Mucosa of descending colon (tissue), 3 donors: Measurements from ENCODE around the gene DGKB. TPM values are rescaled to one million over a fixed set of nuclear protein-coding genes. Genes with fewer than 3 reads are reported as not detected.

Experiments used
- ATAC-seq: fragments of 200-7000 bp; cut with Tn5 transposase; one replicate; pipeline ENCODE4 v1.9.1; 2020; ENCODE audit warnings: mild to moderate bottlenecking, moderate library complexity
- DNase-seq, 3 donors: peaks; one replicate each; pipeline ENCODE4 v3.0.0-alpha.2; 2020
- H3K36me3 ChIP-seq: fragments of 200-600 bp; one replicate; pipeline ENCODE4 v1.8.0; 2021; ENCODE audit warnings: low read depth, mild to moderate bottlenecking
- H3K4me1 ChIP-seq: fragments of 200-600 bp; one replicate; pipeline ENCODE4 v1.8.0; 2021; ENCODE audit warnings: low read depth, mild to moderate bottlenecking
- H3K4me3 ChIP-seq: fragments of 200-600 bp; one replicate; pipeline ENCODE4 v1.8.0; 2021; ENCODE audit warnings: mild to moderate bottlenecking
- H3K9me3 ChIP-seq: fragments of 200-600 bp; one replicate; pipeline ENCODE4 v1.8.0; 2021; ENCODE audit warnings: mild to moderate bottlenecking
- intact Hi-C, 2 donors: fragments of 100-400 bp; cut with DNase I in 1 of 2; cut with micrococcal nuclease in 1 of 2; formaldehyde crosslinking; loops; one replicate each; pipeline versions ENCODE4 v1.11.0 to v1.11.1; 2022; cut with DNase I, micrococcal nuclease
- total RNA-seq, 3 donors: library from RNA; stranded (reverse); fragmentation: NEBNext Ultra II Directional in 2 of 3; extraction: Animal tissue kit (Norgen Biotek cat#: 25700) in 2 of 3; gene quantifications; one replicate each; pipeline versions ENCODE4 v1.2.1 to v1.2.4, GENCODE V29; 2021 to 2023
- TF ChIP-seq, protein P1 (sequence below): fragments of 200-600 bp; IDR thresholded peaks from one replicate; pipeline ENCODE4 v1.8.0; 2022; ENCODE audit warnings: antibody characterized with exemption, mild to moderate bottlenecking
- donor health status: DM: no; HTN: no; CAD: no; lungs with moderate emphysema.
- donor health status: DM: no; HTN: no; CAD: no.
- donor health status: DM: no; HTN: yes; CAD: no.

Gene DGKB
- total RNA-seq, 3 donors from 2014 or later: 0.19 to 5.6 (median 0.78) TPM

DNA sequence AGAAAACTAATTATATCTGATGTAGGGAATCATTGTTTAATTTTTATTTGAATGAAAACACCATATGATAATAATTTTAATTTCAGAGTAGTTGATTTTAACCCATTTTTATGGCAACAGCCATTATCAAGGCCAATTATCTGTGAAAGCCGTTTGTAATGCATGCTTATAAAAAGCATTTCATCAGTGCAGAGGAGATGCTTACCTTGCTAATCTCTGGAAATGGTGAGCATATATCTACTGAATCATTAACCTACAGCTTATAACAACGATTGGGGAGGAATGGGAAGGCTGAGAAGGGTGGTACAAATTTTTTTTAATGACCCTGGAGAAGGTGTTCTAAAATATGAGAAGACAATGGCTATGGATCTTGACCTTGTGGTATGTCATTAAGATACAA, 235.6 kb downstream of the DGKB start:
- TF ChIP-seq, protein P1, sequence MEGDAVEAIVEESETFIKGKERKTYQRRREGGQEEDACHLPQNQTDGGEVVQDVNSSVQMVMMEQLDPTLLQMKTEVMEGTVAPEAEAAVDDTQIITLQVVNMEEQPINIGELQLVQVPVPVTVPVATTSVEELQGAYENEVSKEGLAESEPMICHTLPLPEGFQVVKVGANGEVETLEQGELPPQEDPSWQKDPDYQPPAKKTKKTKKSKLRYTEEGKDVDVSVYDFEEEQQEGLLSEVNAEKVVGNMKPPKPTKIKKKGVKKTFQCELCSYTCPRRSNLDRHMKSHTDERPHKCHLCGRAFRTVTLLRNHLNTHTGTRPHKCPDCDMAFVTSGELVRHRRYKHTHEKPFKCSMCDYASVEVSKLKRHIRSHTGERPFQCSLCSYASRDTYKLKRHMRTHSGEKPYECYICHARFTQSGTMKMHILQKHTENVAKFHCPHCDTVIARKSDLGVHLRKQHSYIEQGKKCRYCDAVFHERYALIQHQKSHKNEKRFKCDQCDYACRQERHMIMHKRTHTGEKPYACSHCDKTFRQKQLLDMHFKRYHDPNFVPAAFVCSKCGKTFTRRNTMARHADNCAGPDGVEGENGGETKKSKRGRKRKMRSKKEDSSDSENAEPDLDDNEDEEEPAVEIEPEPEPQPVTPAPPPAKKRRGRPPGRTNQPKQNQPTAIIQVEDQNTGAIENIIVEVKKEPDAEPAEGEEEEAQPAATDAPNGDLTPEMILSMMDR: no peak
- ATAC-seq (no peak), DNase-seq (no peak)
- intact Hi-C loops: no loop called here
- Histone ChIP-seq H3K9me3 (no peaks in the 10 kb centered on the region), H3K36me3 (no peaks in the 10 kb centered on the region), H3K4me1 (no peaks in the 10 kb centered on the region), H3K4me3 (no peak overlapping the region)

DNA sequence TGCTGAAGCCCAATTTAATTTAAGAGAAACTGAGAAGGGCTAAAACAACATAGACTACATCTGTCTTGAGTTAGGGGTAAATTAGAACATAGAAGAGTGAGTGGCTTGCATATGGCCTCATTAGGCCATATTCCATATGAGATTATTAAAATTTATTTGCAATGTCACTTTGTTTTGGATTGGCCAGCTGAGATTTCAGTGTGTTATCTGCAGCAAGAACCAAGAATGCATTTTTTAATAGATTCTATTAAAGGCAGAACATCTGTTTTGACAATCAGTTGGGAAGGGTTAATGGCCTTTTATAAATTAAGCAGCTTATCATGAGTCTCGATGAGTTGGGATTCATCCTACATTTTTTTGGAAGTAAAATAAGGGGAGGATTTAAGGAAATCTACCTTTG, 236.2 kb downstream of the DGKB start:
- Histone ChIP-seq H3K9me3 (no peaks in the 10 kb centered on the region), H3K4me3 (no peak overlapping the region), H3K36me3 (no peaks in the 10 kb centered on the region), H3K4me1 (no peaks in the 10 kb centered on the region)
- intact Hi-C loops: no loop called here
- ATAC-seq (no peak), DNase-seq (no peak)
- TF ChIP-seq, protein P1: no peak

DNA sequence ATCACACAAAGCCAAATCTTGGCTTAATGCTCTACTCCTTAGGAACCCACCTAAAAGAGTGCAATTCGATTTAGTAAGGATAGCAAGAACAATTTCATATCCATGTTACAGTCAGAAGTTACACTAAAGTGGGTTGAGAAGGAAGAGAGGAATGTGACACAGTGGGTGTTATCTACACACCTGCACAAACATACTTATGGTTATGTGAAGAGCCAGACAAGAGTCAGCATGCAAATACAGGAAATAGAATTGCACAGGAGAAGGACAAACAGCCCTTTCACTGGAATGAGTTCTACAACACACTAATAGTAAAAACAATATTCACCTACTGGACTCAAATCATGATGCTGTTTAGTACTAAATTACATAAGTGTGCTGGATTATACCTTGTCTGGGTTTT, 262.8 kb downstream of the DGKB start:
- no peaks in the 10 kb centered on the region for H3K36me3 ChIP-seq
- H3K4me3 ChIP-seq: no peak overlapping the region
- peak in 1 of 3 donors; percentile 4 for DNase-seq
- peaks cover 16% of the 10 kb centered on the region for H3K4me1 ChIP-seq
- peak; percentile 93 for ATAC-seq
- peaks cover 3% of the 10 kb centered on the region for H3K9me3 ChIP-seq
- intact Hi-C loops: no loop called here
- TF ChIP-seq, protein P1: no peak

DNA sequence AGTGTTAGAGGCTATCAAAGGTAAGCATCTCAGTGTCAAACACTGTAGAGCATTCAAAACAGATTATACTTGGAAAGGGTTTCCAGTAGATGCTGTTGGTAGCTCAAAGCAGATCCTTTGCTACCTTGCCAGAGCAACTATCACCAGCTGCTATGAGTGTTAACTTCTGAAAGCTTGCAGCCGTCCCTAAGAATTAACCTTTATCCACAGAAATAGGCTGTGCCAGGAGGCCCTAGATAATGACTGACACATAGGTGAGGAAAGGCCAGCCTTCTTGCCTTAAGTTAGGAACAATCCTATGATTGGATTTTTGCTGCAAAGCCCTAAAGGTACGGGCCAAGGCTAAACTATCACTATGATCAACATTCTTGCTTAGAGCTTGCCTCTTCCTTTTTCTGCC, 263.2 kb downstream of the DGKB start:
- H3K36me3 ChIP-seq: no peaks in the 10 kb centered on the region
- intact Hi-C loops: no loop called here
- H3K4me1 ChIP-seq: peaks cover 16% of the 10 kb centered on the region
- H3K4me3 ChIP-seq: no peak overlapping the region
- TF ChIP-seq, protein P1: no peak
- ATAC-seq: peak; percentile 75
- H3K9me3 ChIP-seq: no peaks in the 10 kb centered on the region
- DNase-seq: peak in 1 of 3 donors; percentile 6

DNA sequence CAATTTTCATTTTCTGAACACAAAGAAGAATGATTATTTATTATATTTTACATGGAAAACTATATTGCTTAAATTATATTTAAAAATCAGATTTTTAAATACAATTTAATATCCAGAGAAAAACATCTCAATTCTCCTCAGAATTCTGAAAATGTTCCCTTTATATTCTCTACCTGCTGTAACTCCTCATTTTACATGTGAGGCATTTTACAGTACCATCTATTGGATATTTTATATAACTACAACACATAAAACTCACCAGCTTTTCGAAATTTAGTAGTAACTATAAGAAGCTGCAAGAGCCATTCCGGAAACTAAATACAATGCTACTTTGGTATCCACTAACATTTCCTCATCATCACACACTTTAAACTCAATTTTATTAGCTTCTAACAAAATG, 264.6 kb downstream of the DGKB start:
- H3K4me3 ChIP-seq: no peak overlapping the region
- TF ChIP-seq, protein P1: no peak
- intact Hi-C loops: no loop called here
- peaks cover 16% of the 10 kb centered on the region for H3K4me1 ChIP-seq
- DNase-seq: no peak
- no peak for ATAC-seq
- no peaks in the 10 kb centered on the region for H3K9me3 ChIP-seq
- H3K36me3 ChIP-seq: no peaks in the 10 kb centered on the region

DNA sequence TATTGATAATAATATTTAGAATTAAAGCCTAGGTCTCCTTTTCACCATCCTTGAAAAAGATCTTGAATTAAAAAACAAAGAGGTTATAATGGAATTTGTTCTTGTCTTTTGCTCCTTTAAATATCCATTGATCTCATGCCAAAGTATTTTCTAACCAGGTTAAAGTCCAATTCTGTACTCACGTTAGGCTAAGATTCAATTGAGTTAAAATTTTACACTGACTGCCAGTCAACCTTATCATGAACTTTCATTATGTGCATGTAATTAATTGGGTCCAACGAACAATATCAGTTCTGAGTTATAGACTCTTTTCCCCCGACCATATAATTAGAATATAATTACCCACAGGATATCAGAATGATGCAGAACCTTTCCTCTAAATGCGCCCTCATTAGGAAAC, 266.6 kb downstream of the DGKB start:
- TF ChIP-seq, protein P1: no peak
- no peaks in the 10 kb centered on the region for H3K9me3 ChIP-seq
- DNase-seq (no peak), ATAC-seq (peak; percentile 36)
- no peaks in the 10 kb centered on the region for H3K36me3 ChIP-seq
- intact Hi-C loops: no loop called here
- H3K4me1 ChIP-seq: peaks cover 16% of the 10 kb centered on the region
- no peak overlapping the region for H3K4me3 ChIP-seq
